A549 (cell line): ENCODE results near the gene CHMP3. TPM values are rescaled to one million over a fixed set of nuclear protein-coding genes. Genes with fewer than 3 reads are reported as not detected.

Experiments used
- ATAC-seq, 2 experiments: fragments of 200-7000 bp in 1 of 2; fragments of >200 bp in 1 of 2; cut with Nextera tagmentation in 1 of 2; cut with Tn5 transposase in 1 of 2; 3 replicates each; pipeline versions ENCODE4 v1.8.0 to v1.9.1; 2018 to 2020; ENCODE audit warnings: mild to moderate bottlenecking in 1 of 2, moderate library complexity in 1 of 2
- CTCF ChIA-PET: fragments of 300-600 bp; sonication (Branson Sonifier 250); formaldehyde crosslinking; extraction: SDS; loops from one replicate; lab custom pipeline; 2021; ENCODE audit warnings: antibody characterized with exemption, inconsistent platforms; lab: Yijun Ruan, JAX
- POLR2A ChIA-PET: fragments of 350-600 bp; formaldehyde crosslinking; extraction: SDS; loops from one replicate; lab custom pipeline; 2021; ENCODE audit warnings: antibody characterized with exemption, inconsistent platforms; lab: Yijun Ruan, JAX
- DNase-seq, 2 experiments: peaks; one replicate each; pipeline versions ENCODE4 v3.0.0 to v3.0.0-alpha.2; 2011 to 2016; ENCODE audit warnings: low read depth in 1 of 2, low spot score in 1 of 2
- FAIRE-seq: peaks from 2 replicates; lab custom pipeline; 2011; peaks lifted over from hg19 to GRCh38; lab: Jason Lieb, UNC
- H3K27ac ChIP-seq, 2 experiments: fragments of >200 bp; sonication (Bioruptor Twin); formaldehyde crosslinking; 3 replicates each; pipeline ENCODE4 v1.5.1; 2016 to 2017
- H3K4me1 ChIP-seq: fragments of >200 bp; sonication (Bioruptor Twin); formaldehyde crosslinking; 3 replicates; pipeline ENCODE4 v1.6.1; 2016
- H3K4me2 ChIP-seq: fragments of >200 bp; sonication (Bioruptor Twin); formaldehyde crosslinking; 3 replicates; pipeline ENCODE4 v1.6.1; 2016
- H3K4me3 ChIP-seq: fragments of >200 bp; sonication (Bioruptor Twin); formaldehyde crosslinking; 3 replicates; pipeline ENCODE4 v1.5.1; 2016
- H3K9me3 ChIP-seq: fragments of >200 bp; sonication (Bioruptor Twin); formaldehyde crosslinking; 3 replicates; pipeline ENCODE4 v1.6.1; 2016
- BCL3 ChIP-seq: fragments of >200 bp; sonication (Bioruptor Twin); formaldehyde crosslinking; IDR thresholded peaks from 3 replicates; pipeline ENCODE4 v1.6.1; 2016
- CBX2 ChIP-seq: fragments of 200-600 bp; sonication (generic); IDR thresholded peaks from 2 replicates; pipeline ENCODE4 v1.6.1; 2016; ENCODE audit warnings: low read depth, mild to moderate bottlenecking, borderline replicate concordance
- CEBPB ChIP-seq, 2 experiments: fragments of >200 bp in 1 of 2; sonication (Bioruptor Twin) in 1 of 2; formaldehyde crosslinking in 1 of 2; IDR thresholded peaks; 2 replicates each; pipeline ENCODE4 v1.6.1; 2012 to 2016
- CHD4 ChIP-seq: fragments of 200-600 bp; sonication (generic); IDR thresholded peaks from 2 replicates; pipeline ENCODE4 v1.6.1; 2016; ENCODE audit warnings: antibody characterized with exemption, mild to moderate bottlenecking, borderline replicate concordance
- ELK1 ChIP-seq: fragments of 150-350 bp; IDR thresholded peaks from 2 replicates; pipeline ENCODE4 v1.6.1; 2014; ENCODE audit warnings: low read depth, mild to moderate bottlenecking, low read length
- EP300 ChIP-seq, 2 experiments: fragments of >200 bp; sonication (Bioruptor Twin); formaldehyde crosslinking; IDR thresholded peaks; 2 replicates in 1 of 2; 3 replicates in 1 of 2; pipeline ENCODE4 v1.6.1; 2016 to 2017
- FOSL2 ChIP-seq, 2 experiments: fragments of 450-650 bp in 1 of 2; fragments of >200 bp in 1 of 2; sonication (Bioruptor Twin) in 1 of 2; formaldehyde crosslinking; IDR thresholded peaks; 2 replicates each; pipeline versions ENCODE4 v1.5.0 to v1.6.1; 2016 to 2020; ENCODE audit warnings: mild to moderate bottlenecking in 1 of 2, moderate library complexity in 1 of 2
- FOXS1 ChIP-seq: fragments of 250-450 bp; sonication (Bioruptor Pico); IDR thresholded peaks from 2 replicates; pipeline ENCODE4 v1.5.0; 2020; ENCODE audit warnings: mild to moderate bottlenecking, moderate library complexity
- GATA3 ChIP-seq: IDR thresholded peaks from 2 replicates; pipeline ENCODE4 v1.6.1; 2012; ENCODE audit warnings: borderline replicate concordance
- KDM5A ChIP-seq: fragments of 200-600 bp; sonication (generic); IDR thresholded peaks from 2 replicates; pipeline ENCODE4 v1.6.1; 2016; ENCODE audit warnings: antibody characterized with exemption, mild to moderate bottlenecking
- MAX ChIP-seq: IDR thresholded peaks from 2 replicates; pipeline ENCODE4 v1.6.1; 2012
- MAZ ChIP-seq: fragments of 150-350 bp; IDR thresholded peaks from 2 replicates; pipeline ENCODE4 v1.6.1; 2014; ENCODE audit warnings: antibody characterized with exemption, low read depth, low read length, borderline replicate concordance
- NFE2L2 ChIP-seq: fragments of 150-350 bp; conservative IDR thresholded peaks from 2 replicates; pipeline ENCODE4 v1.6.1; 2014; ENCODE audit warnings: low read length
- NPAS2 ChIP-seq: fragments of 250-450 bp; sonication (Bioruptor Pico); IDR thresholded peaks from 2 replicates; pipeline ENCODE4 v1.8.0; 2022; ENCODE audit warnings: mild to moderate bottlenecking, moderate library complexity, borderline replicate concordance
- NR3C1 ChIP-seq: fragments of >200 bp; sonication (Bioruptor Twin); formaldehyde crosslinking; IDR thresholded peaks from 3 replicates; pipeline ENCODE4 v1.6.1; 2017
- POLR2A ChIP-seq: IDR thresholded peaks from 2 replicates; pipeline ENCODE4 v1.6.1; 2012; ENCODE audit warnings: mild to moderate bottlenecking, low read length
- RARB ChIP-seq: fragments of 250-450 bp; sonication (Bioruptor Pico); IDR thresholded peaks from 2 replicates; pipeline ENCODE4 v1.8.0; 2021; ENCODE audit warnings: mild to moderate bottlenecking, moderate library complexity
- REST ChIP-seq: fragments of 200-600 bp; sonication (generic); IDR thresholded peaks from 2 replicates; pipeline ENCODE4 v1.6.1; 2016; ENCODE audit warnings: antibody characterized with exemption, mild to moderate bottlenecking, moderate library complexity
- RNF2 ChIP-seq: fragments of 200-600 bp; sonication (generic); IDR thresholded peaks from 2 replicates; pipeline ENCODE4 v1.6.1; 2016; ENCODE audit warnings: low read depth, mild to moderate bottlenecking, antibody characterized with exemption, moderate library complexity, borderline replicate concordance
- TFCP2L1 ChIP-seq: fragments of 250-450 bp; sonication (Bioruptor Pico); IDR thresholded peaks from 2 replicates; pipeline ENCODE4 v1.5.0; 2021; ENCODE audit warnings: mild to moderate bottlenecking
- USF2 ChIP-seq: fragments of 450-650 bp; IDR thresholded peaks from 2 replicates; pipeline ENCODE4 v1.6.1; 2014; ENCODE audit warnings: antibody characterized with exemption
- ZC3H11A ChIP-seq: fragments of 450-650 bp; IDR thresholded peaks from 2 replicates; pipeline ENCODE4 v1.6.1; 2014; ENCODE audit warnings: antibody characterized with exemption, mild to moderate bottlenecking
- WGBS: methylation state at CpG from one replicate; pipeline ENCODE4 v1.1.6; 2017; ENCODE audit errors: missing lambda C conversion rate; 5-methylcytosine and 5-hydroxymethylcytosine counted together
- polyA plus RNA-seq, 4 experiments: library from polyadenylated mRNA; depleted of rRNA in 3 of 4; stranded (reverse); fragments of >200 nt; fragmentation: RNase III in 1 of 4; extraction: RNeasy Plus Mini Kit Qiagen cat#74134 plus additional on column Dnase treatment in 1 of 4; gene quantifications; 2 replicates in 3 of 4; 3 replicates in 1 of 4; pipeline ENCODE4 v1.2.3, GENCODE V29; 2011 to 2017
- TF ChIP-seq, protein P1 (sequence below): fragments of >200 bp; sonication (Bioruptor Twin); formaldehyde crosslinking; IDR thresholded peaks from 2 replicates; pipeline ENCODE4 v1.6.1; 2016

CHMP3 gene
- polyA plus RNA-seq, 2 of the 4 experiments (the other 2 are of a cell fraction), result 108 to 246 TPM

DNA sequence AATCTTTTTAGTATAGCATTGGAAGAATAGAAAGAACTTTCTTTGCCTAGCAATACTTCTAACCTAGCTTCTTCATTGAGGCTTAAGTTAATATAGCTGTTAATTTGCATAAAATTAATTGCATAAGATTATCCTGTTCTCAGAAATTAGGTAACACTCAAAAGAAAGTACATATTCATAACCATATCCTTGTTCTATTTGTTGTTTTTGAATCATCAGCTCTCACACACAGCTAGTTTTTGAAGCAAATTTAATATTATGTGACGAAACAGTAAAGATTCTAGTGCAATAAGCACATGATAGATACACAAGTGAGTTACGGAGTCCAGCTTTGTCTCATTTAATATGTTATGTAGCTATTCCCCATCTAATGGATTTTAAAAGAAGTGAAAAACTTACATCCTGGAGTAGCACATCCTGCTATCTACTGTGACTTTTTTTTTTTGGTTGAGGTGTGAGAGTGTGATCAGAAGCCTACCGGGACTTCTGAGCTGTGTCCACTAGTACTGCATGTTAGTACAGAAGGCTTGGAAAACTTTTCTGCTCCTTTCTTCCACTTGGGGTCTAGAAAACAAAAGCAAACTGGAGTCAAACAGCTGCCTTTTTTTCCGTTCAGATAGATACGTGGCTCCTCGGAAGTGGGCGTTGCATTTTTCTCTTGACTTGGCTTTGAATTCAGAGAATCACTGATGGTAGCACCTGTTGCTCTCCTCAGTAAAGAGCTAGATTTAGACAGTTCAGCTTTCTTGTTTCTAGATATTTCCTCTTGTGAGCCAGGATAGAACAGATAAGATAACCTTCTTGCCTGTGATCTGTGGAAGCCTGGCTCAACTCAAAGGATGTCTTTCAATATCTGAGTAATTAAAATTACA is 94.8 kb downstream of the CHMP3 start:
- no peak for ATAC-seq
- Histone ChIP-seq H3K4me2 (no peak overlapping the region), H3K4me3 (no peak overlapping the region), H3K27ac (no peak overlapping the region), H3K4me1 (no peaks in the 10 kb centered on the region), H3K9me3 (no peaks in the 10 kb centered on the region)
- POLR2A ChIA-PET, result interaction anchor here (2.2 kb wide), 1 partner anchor 27 kb away, joined by 15 read pairs; the partner anchor contains the start of gene KDM3A
- WGBS, result 92% methylated on average over 7 of the region's 7 CpGs
- CTCF ChIA-PET, result interaction anchor here (1.0 to 1.9 kb wide), 5 partner anchors 9 to 25 kb away, joined by 3 to 6 read pairs (median 3); no protein-coding TSS in a partner anchor
- no peak for FAIRE-seq
- TF ChIP-seq USF2 (no peak), KDM5A (no peak), ELK1 (no peak), NR3C1 (no peak), NFE2L2 (no peak), FOXS1 (CRISPR knock-in tag) (no peak)
- DNase-seq, result no peak

- no peaks in the 10 kb centered on the region for H3K4me1 ChIP-seq
- H3K4me3 ChIP-seq, result no peak overlapping the region
- TF ChIP-seq POLR2A, result no peak
- no peak for TF ChIP-seq NPAS2 (CRISPR knock-in tag)
- no peak for TF ChIP-seq CBX2
- TF ChIP-seq BCL3, result no peak
- TF ChIP-seq CHD4, result no peak
- no peak for TF ChIP-seq TFCP2L1 (CRISPR knock-in tag)
- TF ChIP-seq FOSL2 (IDR thresholded peaks at IDR 0.05), result no peak
- no peak for TF ChIP-seq FOSL2 (CRISPR knock-in tag; IDR thresholded peaks at IDR 0.05)
- TF ChIP-seq RARB (CRISPR knock-in tag), result no peak
- TF ChIP-seq REST, result no peak
- no peak for TF ChIP-seq GATA3
- no peak for TF ChIP-seq ZC3H11A
- TF ChIP-seq MAZ, result no peak
- TF ChIP-seq, protein P1, sequence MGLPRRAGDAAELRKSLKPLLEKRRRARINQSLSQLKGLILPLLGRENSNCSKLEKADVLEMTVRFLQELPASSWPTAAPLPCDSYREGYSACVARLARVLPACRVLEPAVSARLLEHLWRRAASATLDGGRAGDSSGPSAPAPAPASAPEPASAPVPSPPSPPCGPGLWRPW, result no peak
- no peak for TF ChIP-seq NFE2L2
- no peak for TF ChIP-seq RNF2
- no peak for TF ChIP-seq CEBPB (IDR thresholded peaks at IDR 0.05)
- no peak for TF ChIP-seq EP300 (IDR thresholded peaks at IDR 0.05)
- no peak for TF ChIP-seq MAX
- TF ChIP-seq, all 56 proteins: peak for 0
- Histone ChIP-seq H3K9me3 (no peaks in the 10 kb centered on the region), H3K27ac (no peak overlapping the region), H3K4me2 (no peak overlapping the region)
- ATAC-seq (no peak), DNase-seq (no peak), FAIRE-seq (no peak)
- WGBS, result 59% methylated on average over 1 of the region's 1 CpG
- ChIA-PET POLR2A (no interaction called here), CTCF (interaction anchor here (0.8 to 1.6 kb wide), 2 partner anchors 10 kb away, joined by 3 to 6 read pairs; no protein-coding TSS in a partner anchor)
Measured at GRCh38 chr2:86466306-86466705, 96.9 kb downstream of the CHMP3 start.
